Gastroesophageal sphincter (tissue), 3 donors: Measurements from ENCODE around the gene C8G.

Experiments
- EP300 ChIP-seq: sonication (generic); formaldehyde crosslinking; IDR thresholded peaks from one replicate; pipeline ENCODE4 v1.6.1; 2017; ENCODE audit warnings: antibody characterized with exemption, mild to moderate bottlenecking
- POLR2A ChIP-seq, 2 donors: fragments of 450-650 bp; IDR thresholded peaks; one replicate each; pipeline ENCODE4 v1.6.1; 2017; ENCODE audit warnings: antibody characterized with exemption in 2 of 2, mild to moderate bottlenecking in 2 of 2, moderate library complexity in 1 of 2
- POLR2AphosphoS5 ChIP-seq: sonication (generic); formaldehyde crosslinking; IDR thresholded peaks from one replicate; pipeline ENCODE4 v1.6.1; 2017; ENCODE audit warnings: antibody characterized with exemption
- TF ChIP-seq, protein P1 (sequence below), 4 experiments: fragments of 200-600 bp in 2 of 4; fragments of 450-650 bp in 2 of 4; sonication (generic) in 1 of 4; IDR thresholded peaks; one replicate each; pipeline ENCODE4 v1.5.1; 2017 to 2019; ENCODE audit warnings: antibody characterized with exemption in 4 of 4, mild to moderate bottlenecking in 2 of 4, moderate library complexity in 2 of 4

DNA sequence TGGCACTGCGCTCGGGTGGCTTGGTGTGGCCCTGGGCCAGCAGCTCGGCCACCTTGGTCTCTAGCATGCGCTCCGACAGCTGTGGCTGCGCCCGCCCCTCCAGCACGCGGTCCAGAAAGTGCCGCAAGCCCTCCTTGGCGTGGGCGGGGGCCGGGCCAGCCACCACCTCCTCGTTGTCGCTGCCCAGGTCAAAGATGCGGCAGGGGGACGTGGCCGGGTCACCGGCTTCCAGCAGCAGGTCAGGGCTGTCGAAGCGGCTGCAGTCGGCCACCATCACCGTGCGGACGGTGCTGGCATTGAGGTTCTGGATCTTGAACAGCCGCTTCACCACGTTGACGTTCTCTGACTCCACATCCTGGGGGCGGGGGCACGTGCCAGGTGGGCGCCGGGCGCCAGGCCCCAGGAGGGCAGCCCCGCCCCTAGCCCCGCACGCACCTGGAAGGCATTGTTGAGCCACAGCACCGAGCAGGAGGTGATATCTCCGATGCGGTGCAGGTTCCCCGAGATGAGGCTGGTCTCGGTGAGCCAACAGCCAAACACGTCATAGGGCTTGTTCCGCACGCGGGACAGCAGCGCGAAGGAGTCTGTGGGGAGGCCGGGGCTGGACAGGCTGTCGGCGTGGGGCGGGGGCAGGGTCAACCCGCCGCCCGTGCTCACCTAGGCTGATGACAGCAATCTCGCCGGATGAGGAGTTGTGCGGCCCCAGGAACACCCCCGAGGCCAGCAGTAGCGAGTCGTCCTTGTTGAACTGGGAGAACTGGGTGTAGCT lies 2.7 kb upstream of the C8G start:
- TF ChIP-seq, protein P1, sequence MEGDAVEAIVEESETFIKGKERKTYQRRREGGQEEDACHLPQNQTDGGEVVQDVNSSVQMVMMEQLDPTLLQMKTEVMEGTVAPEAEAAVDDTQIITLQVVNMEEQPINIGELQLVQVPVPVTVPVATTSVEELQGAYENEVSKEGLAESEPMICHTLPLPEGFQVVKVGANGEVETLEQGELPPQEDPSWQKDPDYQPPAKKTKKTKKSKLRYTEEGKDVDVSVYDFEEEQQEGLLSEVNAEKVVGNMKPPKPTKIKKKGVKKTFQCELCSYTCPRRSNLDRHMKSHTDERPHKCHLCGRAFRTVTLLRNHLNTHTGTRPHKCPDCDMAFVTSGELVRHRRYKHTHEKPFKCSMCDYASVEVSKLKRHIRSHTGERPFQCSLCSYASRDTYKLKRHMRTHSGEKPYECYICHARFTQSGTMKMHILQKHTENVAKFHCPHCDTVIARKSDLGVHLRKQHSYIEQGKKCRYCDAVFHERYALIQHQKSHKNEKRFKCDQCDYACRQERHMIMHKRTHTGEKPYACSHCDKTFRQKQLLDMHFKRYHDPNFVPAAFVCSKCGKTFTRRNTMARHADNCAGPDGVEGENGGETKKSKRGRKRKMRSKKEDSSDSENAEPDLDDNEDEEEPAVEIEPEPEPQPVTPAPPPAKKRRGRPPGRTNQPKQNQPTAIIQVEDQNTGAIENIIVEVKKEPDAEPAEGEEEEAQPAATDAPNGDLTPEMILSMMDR (IDR thresholded peaks at IDR 0.05) = no peak
- no peak for TF ChIP-seq POLR2A (IDR thresholded peaks at IDR 0.05)
- no peak for TF ChIP-seq POLR2AphosphoS5
- no peak for TF ChIP-seq EP300
